Measurements from ENCODE around the gene ATP2B3.
"Not testable (repeated sequence)": the region's sequence is repeated elsewhere in the genome, so short reads cannot be mapped to it uniquely, and the experiment has no call there.

The ATP2B3 gene

GRCh38 chrX:153601511-153602110 is 84.2 kb downstream of the ATP2B3 start:
- Histone ChIP-seq H2BK15ac (replicated peaks; ENCODE audit: low read depth) (no peak overlapping the region), H3K36me3 (ENCODE audit: control insufficient read depth, insufficient read depth, low read length) (no peaks in the 10 kb centered on the region), H3K4me3 (ENCODE audit: low read length) (no peak overlapping the region), H3K56ac (ENCODE audit: low read length) (no peak overlapping the region), H3K4me2 (ENCODE audit: low read length) (no peak overlapping the region), H3K79me2 (ENCODE audit: control insufficient read depth, insufficient read depth, low read length) (no peaks in the 10 kb centered on the region), H4K8ac (ENCODE audit: low read depth, low read length) (no peak overlapping the region), H3K9ac (ENCODE audit: low read length) (no peak overlapping the region), H3K27ac (ENCODE audit: low read depth, low read length) (no peak overlapping the region), H3K23ac (ENCODE audit: low read length) (no peak overlapping the region), H4K5ac (ENCODE audit: low read length) (no peak overlapping the region), H3K4ac (ENCODE audit: low read depth, low read length) (no peak overlapping the region), H3K18ac (ENCODE audit: low read length) (no peak overlapping the region), H2BK120ac (ENCODE audit: low read depth, low read length) (no peak overlapping the region), H3K27me3 (ENCODE audit: insufficient read depth, low read length, poor library complexity) (no peaks in the 10 kb centered on the region), H3K79me1 (ENCODE audit: low read length) (no peaks in the 10 kb centered on the region), H2BK5ac (ENCODE audit: low read length) (no peak overlapping the region), H2AK5ac (ENCODE audit: low read length) (no peak overlapping the region), H3K4me1 (ENCODE audit: control insufficient read depth, low read depth, low read length) (no peaks in the 10 kb centered on the region)
- WGBS (ENCODE audit: extremely low coverage, insufficient coverage, low lambda C conversion rate), result no CpG with 5 or more reads among the region's 12 CpGs
- no peak for DNase-seq

GRCh38 chrX:153602601-153603000 is 85.2 kb downstream of the ATP2B3 start:
- H3K4me1 ChIP-seq (ENCODE audit: control insufficient read depth, low read depth, low read length), result no peaks in the 10 kb centered on the region

GRCh38 chrX:153603131-153603656 is 85.8 kb downstream of the ATP2B3 start:
- no peak overlapping the region for H3K9ac ChIP-seq (ENCODE audit: low read length)
- H4K8ac ChIP-seq (ENCODE audit: low read depth, low read length), result no peak overlapping the region
- no peak overlapping the region for H2BK15ac ChIP-seq (replicated peaks; ENCODE audit: low read depth)
- H2BK5ac ChIP-seq (ENCODE audit: low read length), result no peak overlapping the region
- no peak overlapping the region for H3K4me2 ChIP-seq (ENCODE audit: low read length)
- DNase-seq, result no peak
- H3K56ac ChIP-seq (ENCODE audit: low read length), result no peak overlapping the region
- no peak overlapping the region for H3K18ac ChIP-seq (ENCODE audit: low read length)
- H4K5ac ChIP-seq (ENCODE audit: low read length), result no peak overlapping the region
- H3K23ac ChIP-seq (ENCODE audit: low read length), result no peak overlapping the region
- H3K27ac ChIP-seq (ENCODE audit: low read depth, low read length), result no peak overlapping the region
- H2BK120ac ChIP-seq (ENCODE audit: low read depth, low read length), result no peak overlapping the region
- H3K4me3 ChIP-seq (ENCODE audit: low read length), result no peak overlapping the region
- H3K4ac ChIP-seq (ENCODE audit: low read depth, low read length), result no peak overlapping the region
- WGBS (ENCODE audit: extremely low coverage, insufficient coverage, low lambda C conversion rate), result no CpG with 5 or more reads among the region's 17 CpGs
- H3K36me3 ChIP-seq (ENCODE audit: control insufficient read depth, insufficient read depth, low read length), result no peaks in the 10 kb centered on the region
- no peak overlapping the region for H2AK5ac ChIP-seq (ENCODE audit: low read length)
- no peaks in the 10 kb centered on the region for H3K4me1 ChIP-seq (ENCODE audit: control insufficient read depth, low read depth, low read length)
- no peaks in the 10 kb centered on the region for H3K79me1 ChIP-seq (ENCODE audit: low read length)
- H3K79me2 ChIP-seq (ENCODE audit: control insufficient read depth, insufficient read depth, low read length), result no peaks in the 10 kb centered on the region
- no peaks in the 10 kb centered on the region for H3K27me3 ChIP-seq (ENCODE audit: insufficient read depth, low read length, poor library complexity)

More at GRCh38 chrX:153602601-153603000, 85.2 kb downstream of the ATP2B3 start:
- no peak overlapping the region for H3K9ac ChIP-seq (ENCODE audit: low read length)
- no peak overlapping the region for H3K23ac ChIP-seq (ENCODE audit: low read length)
- no peak overlapping the region for H2BK5ac ChIP-seq (ENCODE audit: low read length)
- H3K36me3 ChIP-seq (ENCODE audit: control insufficient read depth, insufficient read depth, low read length), result no peaks in the 10 kb centered on the region
- H3K27me3 ChIP-seq (ENCODE audit: insufficient read depth, low read length, poor library complexity), result no peaks in the 10 kb centered on the region
- H4K8ac ChIP-seq (ENCODE audit: low read depth, low read length), result no peak overlapping the region
- H3K4ac ChIP-seq (ENCODE audit: low read depth, low read length), result no peak overlapping the region
- no peak overlapping the region for H3K4me2 ChIP-seq (ENCODE audit: low read length)
- no peak for DNase-seq
- H2BK15ac ChIP-seq (replicated peaks; ENCODE audit: low read depth), result no peak overlapping the region
- WGBS (ENCODE audit: extremely low coverage, insufficient coverage, low lambda C conversion rate), result no CpG with 5 or more reads among the region's 3 CpGs
- H3K79me2 ChIP-seq (ENCODE audit: control insufficient read depth, insufficient read depth, low read length), result no peaks in the 10 kb centered on the region
- no peaks in the 10 kb centered on the region for H3K79me1 ChIP-seq (ENCODE audit: low read length)
- no peak overlapping the region for H4K5ac ChIP-seq (ENCODE audit: low read length)
- H3K27ac ChIP-seq (ENCODE audit: low read depth, low read length), result no peak overlapping the region
- no peak overlapping the region for H2AK5ac ChIP-seq (ENCODE audit: low read length)
- no peak overlapping the region for H3K56ac ChIP-seq (ENCODE audit: low read length)
- H2BK120ac ChIP-seq (ENCODE audit: low read depth, low read length), result no peak overlapping the region
- no peak overlapping the region for H3K4me3 ChIP-seq (ENCODE audit: low read length)
- H3K18ac ChIP-seq (ENCODE audit: low read length), result no peak overlapping the region

- H3K4me1 ChIP-seq (ENCODE audit: control insufficient read depth, low read depth, low read length); H3K27me3 ChIP-seq (ENCODE audit: insufficient read depth, low read length, poor library complexity); H3K27ac ChIP-seq (ENCODE audit: low read depth, low read length); H3K79me2 ChIP-seq (ENCODE audit: control insufficient read depth, insufficient read depth, low read length); H2BK15ac ChIP-seq (replicated peaks; ENCODE audit: low read depth); H4K8ac ChIP-seq (ENCODE audit: low read depth, low read length); DNase-seq; H3K18ac ChIP-seq (ENCODE audit: low read length); H2BK5ac ChIP-seq (ENCODE audit: low read length); H3K9ac ChIP-seq (ENCODE audit: low read length); H2AK5ac ChIP-seq (ENCODE audit: low read length); H3K4ac ChIP-seq (ENCODE audit: low read depth, low read length); H3K23ac ChIP-seq (ENCODE audit: low read length); H3K79me1 ChIP-seq (ENCODE audit: low read length); H3K4me2 ChIP-seq (ENCODE audit: low read length); H3K36me3 ChIP-seq (ENCODE audit: control insufficient read depth, insufficient read depth, low read length); H2BK120ac ChIP-seq (ENCODE audit: low read depth, low read length); H3K56ac ChIP-seq (ENCODE audit: low read length); H3K4me3 ChIP-seq (ENCODE audit: low read length); H4K5ac ChIP-seq (ENCODE audit: low read length): not testable (repeated sequence)
- no CpG with 5 or more reads among the region's 18 CpGs for WGBS (ENCODE audit: extremely low coverage, insufficient coverage, low lambda C conversion rate)
Measured at GRCh38 chrX:153604666-153605380, 87.4 kb downstream of the ATP2B3 start.

- Histone ChIP-seq H4K5ac (ENCODE audit: low read length) (no peak overlapping the region), H3K18ac (ENCODE audit: low read length) (no peak overlapping the region), H3K36me3 (ENCODE audit: control insufficient read depth, insufficient read depth, low read length) (no peaks in the 10 kb centered on the region), H3K4me1 (ENCODE audit: control insufficient read depth, low read depth, low read length) (no peaks in the 10 kb centered on the region), H3K23ac (ENCODE audit: low read length) (no peak overlapping the region), H3K4me3 (ENCODE audit: low read length) (no peak overlapping the region), H2BK5ac (ENCODE audit: low read length) (no peak overlapping the region), H3K79me2 (ENCODE audit: control insufficient read depth, insufficient read depth, low read length) (no peaks in the 10 kb centered on the region), H3K4me2 (ENCODE audit: low read length) (no peak overlapping the region), H3K79me1 (ENCODE audit: low read length) (no peaks in the 10 kb centered on the region), H3K9ac (ENCODE audit: low read length) (no peak overlapping the region), H2BK15ac (replicated peaks; ENCODE audit: low read depth) (no peak overlapping the region), H3K4ac (ENCODE audit: low read depth, low read length) (no peak overlapping the region), H3K56ac (ENCODE audit: low read length) (no peak overlapping the region), H2BK120ac (ENCODE audit: low read depth, low read length) (no peak overlapping the region), H2AK5ac (ENCODE audit: low read length) (no peak overlapping the region), H4K8ac (ENCODE audit: low read depth, low read length) (no peak overlapping the region), H3K27me3 (ENCODE audit: insufficient read depth, low read length, poor library complexity) (no peaks in the 10 kb centered on the region), H3K27ac (ENCODE audit: low read depth, low read length) (no peak overlapping the region)
- no CpG with 5 or more reads among the region's 23 CpGs for WGBS (ENCODE audit: extremely low coverage, insufficient coverage, low lambda C conversion rate)
- DNase-seq, result no peak
Measured at GRCh38 chrX:153606503-153606902, 89.1 kb downstream of the ATP2B3 start.
